ENCODE measurements around the gene MYMK. TPM values are rescaled to one million over a fixed set of nuclear protein-coding genes. Genes with fewer than 3 reads are reported as not detected.

MYMK gene
- total and polyA plus RNA-seq, 2 experiments from 2014 or later, result not detected

DNA sequence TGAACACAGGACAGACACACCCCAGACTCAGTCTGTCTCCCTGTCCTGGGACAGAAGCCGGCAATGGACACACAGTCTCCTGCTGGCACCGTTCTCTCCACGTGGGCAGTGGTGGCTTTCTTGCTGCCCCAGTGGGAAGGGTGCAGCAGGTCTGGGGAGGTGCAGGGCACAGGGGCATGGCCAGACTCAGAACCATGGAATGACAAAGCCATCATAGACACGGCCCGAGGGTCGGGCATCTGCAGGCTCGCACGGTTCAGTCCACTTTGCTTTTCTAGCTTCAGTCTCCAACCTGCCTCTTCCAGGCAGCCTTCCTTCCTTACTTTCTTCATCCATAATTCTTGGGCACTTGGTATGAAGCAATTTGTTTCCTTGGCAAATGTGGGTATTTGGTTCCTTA, 16.7 kb downstream of the MYMK start:
- DNase-seq (ENCODE audit: low spot score) (no peak), ATAC-seq (no peak)
- H3K9me3 Mint-ChIP-seq, result peaks cover 7% of the 10 kb centered on the region; the same call in 1 of the 3 replicates
- H3K27ac ChIP-seq (ENCODE audit: low read depth), result no peak overlapping the region
- no peaks in the 10 kb centered on the region for H3K36me3 ChIP-seq (ENCODE audit: insufficient read depth)
- H3K27ac Mint-ChIP-seq, result no peak overlapping the region
- no peak overlapping the region for H3K4me2 ChIP-seq
- H3K9me2 ChIP-seq (ENCODE audit: insufficient read depth), result no peaks in the 10 kb centered on the region
- no peaks in the 10 kb centered on the region for H3K36me3 Mint-ChIP-seq (ENCODE audit: low read depth)
- H3K4me1 Mint-ChIP-seq, result peaks cover 18% of the 10 kb centered on the region
- H3K79me2 ChIP-seq (replicated peaks; ENCODE audit: insufficient read depth), result no peaks in the 10 kb centered on the region
- H3K27me3 Mint-ChIP-seq (ENCODE audit: insufficient read depth, low read depth, poor library complexity), result peaks cover 5% of the 10 kb centered on the region
- no peaks in the 10 kb centered on the region for H4K20me1 ChIP-seq (replicated peaks; ENCODE audit: insufficient read depth)
- no peak overlapping the region for H3K4me3 Mint-ChIP-seq
- H3K4me1 ChIP-seq (ENCODE audit: insufficient read depth), result peaks cover 15% of the 10 kb centered on the region
- peaks cover 5% of the 10 kb centered on the region; the same call in 1 of the 2 replicates for H3F3A ChIP-seq (replicated peaks; ENCODE audit: low read depth)
- H3K4me3 ChIP-seq, result no peak overlapping the region
- no peak overlapping the region for H2AFZ ChIP-seq
- TF ChIP-seq EZH2phosphoT487 (IDR thresholded peaks at IDR 0.05; ENCODE audit: unreplicated experiment) (no peak), ZNF114 (CRISPR knock-in tag; IDR thresholded peaks at IDR 0.05) (no peak)
- TF ChIP-seq, protein P1, sequence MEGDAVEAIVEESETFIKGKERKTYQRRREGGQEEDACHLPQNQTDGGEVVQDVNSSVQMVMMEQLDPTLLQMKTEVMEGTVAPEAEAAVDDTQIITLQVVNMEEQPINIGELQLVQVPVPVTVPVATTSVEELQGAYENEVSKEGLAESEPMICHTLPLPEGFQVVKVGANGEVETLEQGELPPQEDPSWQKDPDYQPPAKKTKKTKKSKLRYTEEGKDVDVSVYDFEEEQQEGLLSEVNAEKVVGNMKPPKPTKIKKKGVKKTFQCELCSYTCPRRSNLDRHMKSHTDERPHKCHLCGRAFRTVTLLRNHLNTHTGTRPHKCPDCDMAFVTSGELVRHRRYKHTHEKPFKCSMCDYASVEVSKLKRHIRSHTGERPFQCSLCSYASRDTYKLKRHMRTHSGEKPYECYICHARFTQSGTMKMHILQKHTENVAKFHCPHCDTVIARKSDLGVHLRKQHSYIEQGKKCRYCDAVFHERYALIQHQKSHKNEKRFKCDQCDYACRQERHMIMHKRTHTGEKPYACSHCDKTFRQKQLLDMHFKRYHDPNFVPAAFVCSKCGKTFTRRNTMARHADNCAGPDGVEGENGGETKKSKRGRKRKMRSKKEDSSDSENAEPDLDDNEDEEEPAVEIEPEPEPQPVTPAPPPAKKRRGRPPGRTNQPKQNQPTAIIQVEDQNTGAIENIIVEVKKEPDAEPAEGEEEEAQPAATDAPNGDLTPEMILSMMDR (conservative IDR thresholded peaks at IDR 0.05; ENCODE audit: low read depth in 2 of 2), result no peak
- H3K27me3 ChIP-seq (ENCODE audit: insufficient read depth), result no peaks in the 10 kb centered on the region

DNA sequence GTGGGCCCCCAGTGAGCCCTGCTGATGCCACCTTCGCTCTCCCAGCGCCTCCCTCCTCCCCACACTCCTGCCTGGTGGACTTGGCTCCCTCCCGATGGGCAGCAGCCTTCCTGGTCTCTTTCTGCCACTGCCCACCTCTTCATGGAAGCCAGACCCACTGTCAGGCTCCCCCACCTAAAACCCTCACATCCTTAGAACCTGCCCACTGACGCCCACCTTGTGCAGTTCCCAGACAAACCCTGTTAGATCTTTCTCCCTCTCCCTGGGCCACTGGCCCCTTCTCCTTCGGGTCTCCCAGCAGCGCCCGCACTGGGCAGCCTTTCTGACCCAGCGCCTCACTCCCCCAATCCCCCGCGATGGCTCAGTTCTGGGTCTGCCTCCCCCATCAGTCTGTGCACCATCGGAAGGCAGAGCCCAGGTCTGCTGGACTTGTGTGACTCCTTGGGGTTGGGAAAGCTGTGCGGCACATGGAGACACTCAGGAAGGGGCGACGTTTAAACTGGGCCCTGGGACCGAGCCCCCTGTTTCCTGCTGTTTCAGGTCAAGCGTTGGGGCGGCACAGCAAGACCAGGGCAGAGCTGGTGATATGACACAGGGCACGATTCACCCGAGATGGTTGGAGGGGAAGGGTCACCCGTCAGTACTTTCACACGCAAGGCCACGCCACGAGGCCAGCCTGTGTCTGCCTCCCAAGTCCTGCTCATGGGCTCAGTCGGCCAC, 17.4 kb downstream of the MYMK start:
- no peak for DNase-seq (ENCODE audit: low spot score)
- peaks cover 18% of the 10 kb centered on the region for H3K4me1 Mint-ChIP-seq
- H3K36me3 Mint-ChIP-seq (ENCODE audit: low read depth), result peaks cover under 1% of the 10 kb centered on the region; the same call in 1 of the 3 replicates
- Histone ChIP-seq H3K79me2 (replicated peaks; ENCODE audit: insufficient read depth) (no peaks in the 10 kb centered on the region), H3K4me2 (no peak overlapping the region), H2AFZ (no peak overlapping the region), H3K27ac (ENCODE audit: low read depth) (no peak overlapping the region), H3K4me3 (no peak overlapping the region), H3K9me2 (ENCODE audit: insufficient read depth) (no peaks in the 10 kb centered on the region), H4K20me1 (replicated peaks; ENCODE audit: insufficient read depth) (no peaks in the 10 kb centered on the region), H3F3A (replicated peaks; ENCODE audit: low read depth) (peaks cover 5% of the 10 kb centered on the region; the same call in 1 of the 2 replicates), H3K4me1 (ENCODE audit: insufficient read depth) (peaks cover 15% of the 10 kb centered on the region), H3K27me3 (ENCODE audit: insufficient read depth) (no peaks in the 10 kb centered on the region), H3K36me3 (ENCODE audit: insufficient read depth) (no peaks in the 10 kb centered on the region)
- peaks cover 11% of the 10 kb centered on the region for H3K9me3 Mint-ChIP-seq
- no peak for TF ChIP-seq POLR2AphosphoS5 (IDR thresholded peaks at IDR 0.05; ENCODE audit: low read depth)
- TF ChIP-seq, protein P2, sequence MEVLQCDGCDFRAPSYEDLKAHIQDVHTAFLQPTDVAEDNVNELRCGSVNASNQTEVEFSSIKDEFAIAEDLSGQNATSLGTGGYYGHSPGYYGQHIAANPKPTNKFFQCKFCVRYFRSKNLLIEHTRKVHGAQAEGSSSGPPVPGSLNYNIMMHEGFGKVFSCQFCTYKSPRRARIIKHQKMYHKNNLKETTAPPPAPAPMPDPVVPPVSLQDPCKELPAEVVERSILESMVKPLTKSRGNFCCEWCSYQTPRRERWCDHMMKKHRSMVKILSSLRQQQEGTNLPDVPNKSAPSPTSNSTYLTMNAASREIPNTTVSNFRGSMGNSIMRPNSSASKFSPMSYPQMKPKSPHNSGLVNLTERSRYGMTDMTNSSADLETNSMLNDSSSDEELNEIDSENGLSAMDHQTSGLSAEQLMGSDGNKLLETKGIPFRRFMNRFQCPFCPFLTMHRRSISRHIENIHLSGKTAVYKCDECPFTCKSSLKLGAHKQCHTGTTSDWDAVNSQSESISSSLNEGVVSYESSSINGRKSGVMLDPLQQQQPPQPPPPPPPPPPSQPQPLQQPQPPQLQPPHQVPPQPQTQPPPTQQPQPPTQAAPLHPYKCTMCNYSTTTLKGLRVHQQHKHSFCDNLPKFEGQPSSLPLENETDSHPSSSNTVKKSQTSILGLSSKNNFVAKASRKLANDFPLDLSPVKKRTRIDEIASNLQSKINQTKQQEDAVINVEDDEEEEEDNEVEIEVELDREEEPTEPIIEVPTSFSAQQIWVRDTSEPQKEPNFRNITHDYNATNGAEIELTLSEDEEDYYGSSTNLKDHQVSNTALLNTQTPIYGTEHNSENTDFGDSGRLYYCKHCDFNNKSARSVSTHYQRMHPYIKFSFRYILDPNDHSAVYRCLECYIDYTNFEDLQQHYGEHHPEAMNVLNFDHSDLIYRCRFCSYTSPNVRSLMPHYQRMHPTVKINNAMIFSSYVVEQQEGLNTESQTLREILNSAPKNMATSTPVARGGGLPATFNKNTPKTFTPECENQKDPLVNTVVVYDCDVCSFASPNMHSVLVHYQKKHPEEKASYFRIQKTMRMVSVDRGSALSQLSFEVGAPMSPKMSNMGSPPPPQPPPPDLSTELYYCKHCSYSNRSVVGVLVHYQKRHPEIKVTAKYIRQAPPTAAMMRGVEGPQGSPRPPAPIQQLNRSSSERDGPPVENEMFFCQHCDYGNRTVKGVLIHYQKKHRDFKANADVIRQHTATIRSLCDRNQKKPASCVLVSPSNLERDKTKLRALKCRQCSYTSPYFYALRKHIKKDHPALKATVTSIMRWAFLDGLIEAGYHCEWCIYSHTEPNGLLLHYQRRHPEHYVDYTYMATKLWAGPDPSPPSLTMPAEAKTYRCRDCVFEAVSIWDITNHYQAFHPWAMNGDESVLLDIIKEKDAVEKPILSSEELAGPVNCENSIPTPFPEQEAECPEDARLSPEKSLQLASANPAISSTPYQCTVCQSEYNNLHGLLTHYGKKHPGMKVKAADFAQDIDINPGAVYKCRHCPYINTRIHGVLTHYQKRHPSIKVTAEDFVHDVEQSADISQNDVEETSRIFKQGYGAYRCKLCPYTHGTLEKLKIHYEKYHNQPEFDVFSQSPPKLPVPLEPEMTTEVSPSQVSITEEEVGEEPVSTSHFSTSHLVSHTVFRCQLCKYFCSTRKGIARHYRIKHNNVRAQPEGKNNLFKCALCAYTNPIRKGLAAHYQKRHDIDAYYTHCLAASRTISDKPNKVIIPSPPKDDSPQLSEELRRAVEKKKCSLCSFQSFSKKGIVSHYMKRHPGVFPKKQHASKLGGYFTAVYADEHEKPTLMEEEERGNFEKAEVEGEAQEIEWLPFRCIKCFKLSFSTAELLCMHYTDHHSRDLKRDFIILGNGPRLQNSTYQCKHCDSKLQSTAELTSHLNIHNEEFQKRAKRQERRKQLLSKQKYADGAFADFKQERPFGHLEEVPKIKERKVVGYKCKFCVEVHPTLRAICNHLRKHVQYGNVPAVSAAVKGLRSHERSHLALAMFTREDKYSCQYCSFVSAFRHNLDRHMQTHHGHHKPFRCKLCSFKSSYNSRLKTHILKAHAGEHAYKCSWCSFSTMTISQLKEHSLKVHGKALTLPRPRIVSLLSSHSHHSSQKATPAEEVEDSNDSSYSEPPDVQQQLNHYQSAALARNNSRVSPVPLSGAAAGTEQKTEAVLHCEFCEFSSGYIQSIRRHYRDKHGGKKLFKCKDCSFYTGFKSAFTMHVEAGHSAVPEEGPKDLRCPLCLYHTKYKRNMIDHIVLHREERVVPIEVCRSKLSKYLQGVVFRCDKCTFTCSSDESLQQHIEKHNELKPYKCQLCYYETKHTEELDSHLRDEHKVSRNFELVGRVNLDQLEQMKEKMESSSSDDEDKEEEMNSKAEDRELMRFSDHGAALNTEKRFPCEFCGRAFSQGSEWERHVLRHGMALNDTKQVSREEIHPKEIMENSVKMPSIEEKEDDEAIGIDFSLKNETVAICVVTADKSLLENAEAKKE (CRISPR knock-in tag; IDR thresholded peaks at IDR 0.05), result no peak
- no peak for ATAC-seq
- no peak overlapping the region for H3K27ac Mint-ChIP-seq
- peaks cover 5% of the 10 kb centered on the region for H3K27me3 Mint-ChIP-seq (ENCODE audit: insufficient read depth, low read depth, poor library complexity)
- H3K4me3 Mint-ChIP-seq, result no peak overlapping the region

Measured in GM23338 (cell line).